HCEC 1CT (cell line): ENCODE results near the gene STYXL2.
A peak's percentile ranks its signal among the peaks of the same experiment; 100 is the strongest.

Source experiments
- DNase-seq: peaks from one replicate; pipeline ENCODE4 v3.0.0-alpha.2; 2017

STYXL2 gene

GRCh38 chr1:167093846-167094516 is at the start of gene STYXL2:
Gene STYXL2, plus strand, starts transcription at chr1:167094075. Its CDS starts 775 bp downstream, at chr1:167094850.
- no peak for DNase-seq

- DNase-seq, result no peak
Observed at GRCh38 chr1:167051907-167052306, 42.0 kb upstream of the STYXL2 start.

- peak; percentile 9 for DNase-seq
Observed at GRCh38 chr1:167052389-167052788, 41.5 kb upstream of the STYXL2 start.

GRCh38 chr1:167054531-167054930 is 39.3 kb upstream of the STYXL2 start:
- DNase-seq, result no peak

GRCh38 chr1:167054946-167055630 is 38.8 kb upstream of the STYXL2 start:
- DNase-seq, result no peak

- no peak for DNase-seq
Observed at GRCh38 chr1:167056529-167057231, 37.2 kb upstream of the STYXL2 start.

GRCh38 chr1:167057241-167057688 is 36.6 kb upstream of the STYXL2 start:
- peak; percentile 32 for DNase-seq

- peak; percentile 52 for DNase-seq
Observed at GRCh38 chr1:167059045-167059808, 34.6 kb upstream of the STYXL2 start.

GRCh38 chr1:167059809-167060107 is 34.1 kb upstream of the STYXL2 start:
- no peak for DNase-seq

- DNase-seq, result no peak
Observed at GRCh38 chr1:167060141-167061072, 33.5 kb upstream of the STYXL2 start.

- DNase-seq, result no peak
Observed at GRCh38 chr1:167061073-167061464, 32.8 kb upstream of the STYXL2 start.

- no peak for DNase-seq
Observed at GRCh38 chr1:167064621-167065020, 29.3 kb upstream of the STYXL2 start.

GRCh38 chr1:167065471-167065870 is 28.4 kb upstream of the STYXL2 start:
- no peak for DNase-seq

GRCh38 chr1:167066333-167067122 is 27.3 kb upstream of the STYXL2 start:
- peak; percentile 48 for DNase-seq

- DNase-seq, result no peak
Observed at GRCh38 chr1:167067904-167068303, 26.0 kb upstream of the STYXL2 start.

GRCh38 chr1:167068761-167069160 is 25.1 kb upstream of the STYXL2 start:
- DNase-seq, result no peak

GRCh38 chr1:167071286-167071685 is 22.6 kb upstream of the STYXL2 start:
- no peak for DNase-seq

GRCh38 chr1:167076136-167076710 is 17.7 kb upstream of the STYXL2 start:
- no peak for DNase-seq

- DNase-seq, result no peak
Observed at GRCh38 chr1:167077128-167077867, 16.6 kb upstream of the STYXL2 start.

- DNase-seq, result no peak
Observed at GRCh38 chr1:167077868-167078210, 16.0 kb upstream of the STYXL2 start.
